Pancreas (tissue), 10 donors: ENCODE data around the gene TRAF3IP3. TPM values are rescaled to one million over a fixed set of nuclear protein-coding genes. Genes with fewer than 3 reads are reported as not detected.

ENCODE experiments used
- ATAC-seq, 4 donors: fragments of 200-7000 bp; cut with Tn5 transposase; one replicate each; pipeline versions ENCODE4 v1.8.0 to v1.9.1; 2020; ENCODE audit warnings: mild to moderate bottlenecking in 4 of 4, moderate library complexity in 4 of 4
- DNase-seq, 6 donors: peaks; one replicate each; pipeline ENCODE4 v3.0.0-alpha.2; 2020
- FAIRE-seq: peaks from 2 replicates; lab custom pipeline; 2012; peaks lifted over from hg19 to GRCh38; lab: Jason Lieb, UNC
- H3K27ac ChIP-seq, 4 donors: fragments of 200-600 bp; sonication (generic); 1 replicate in 3 of 4; 2 replicates in 1 of 4; pipeline versions ENCODE4 v1.5.0 to v1.8.0; 2020
- H3K27me3 ChIP-seq, 4 donors: fragments of 200-600 bp; one replicate each; pipeline ENCODE4 v1.8.0; 2021
- H3K36me3 ChIP-seq, 3 donors: fragments of 200-600 bp; sonication (generic) in 1 of 3; one replicate each; pipeline versions ENCODE4 v1.5.0 to v1.8.0; 2020 to 2021
- H3K4me1 ChIP-seq, 3 donors: fragments of 200-600 bp; one replicate each; pipeline ENCODE4 v1.8.0; 2021
- H3K4me3 ChIP-seq, 4 donors: fragments of 200-600 bp; sonication (generic) in 2 of 4; one replicate each; pipeline versions ENCODE4 v1.5.0 to v1.8.0; 2020 to 2021
- H3K9me3 ChIP-seq, 4 donors: fragments of 200-600 bp; one replicate each; pipeline ENCODE4 v1.8.0; 2021
- CTCF ChIP-seq, 4 donors: fragments of 200-600 bp; sonication (generic) in 3 of 4; IDR thresholded peaks; one replicate each; pipeline versions ENCODE4 v1.5.0 to v1.8.0; 2021; ENCODE audit warnings: antibody characterized with exemption in 4 of 4
- WGBS, 2 donors: extraction: QIAGEN DNeasy Blood & Tissue Kit; methylation state at CpG; one replicate each; pipeline ENCODE4 v1.1.7; 2013; 5-methylcytosine and 5-hydroxymethylcytosine counted together
- intact Hi-C, 3 donors: fragments of 100-400 bp; cut with DNase I; formaldehyde crosslinking; loops; one replicate each; pipeline versions ENCODE4 v1.11.1 to v1.14.2; 2022
- polyA plus RNA-seq, 2 donors: library from polyadenylated mRNA; stranded (reverse); fragments of 200-250 nt; gene quantifications; one replicate each; pipeline ENCODE4 v1.2.3, GENCODE V29; 2013
- total RNA-seq, 6 donors: library from RNA; stranded (reverse); fragmentation: NEBNext Ultra II Directional in 4 of 6; extraction: Animal tissue kit (Norgen Biotek cat#: 25700) in 4 of 6; gene quantifications; one replicate each; pipeline versions ENCODE4 v1.2.1 to v1.2.4, GENCODE V29; 2021 to 2023
- donor health status: healthy with polysubstance abuse.
- donor health status: DM: no; HTN: no; CAD: no; lungs with moderate emphysema.
- donor health status: DM: no; HTN: no; CAD: no.
- donor health status: control.
- donor health status: control.
- donor health status: Bipolar disorder and iron deficiency.
- donor health status: DM: yes; HTN: yes; CAD: no.
- donor health status: DM: no; HTN: no; CAD: no.
- donor health status: DM: no; HTN: no; CAD: no.
- donor health status: DM: yes; HTN: yes; CAD: no.

Gene TRAF3IP3
- total and polyA plus RNA-seq, 8 donors, result 0.42 to 5.5 (median 1.5) TPM

- Histone ChIP-seq H3K27ac (no peak overlapping the region), H3K36me3 (no peaks in the 10 kb centered on the region), H3K4me3 (no peak overlapping the region), H3K9me3 (no peaks in the 10 kb centered on the region), H3K4me1 (no peaks in the 10 kb centered on the region), H3K27me3 (no peaks in the 10 kb centered on the region)
- FAIRE-seq (no peak), ATAC-seq (no peak), DNase-seq (no peak)
- TF ChIP-seq CTCF (IDR thresholded peaks at IDR 0.05), result no peak
- 66 to 81% methylated on average over 1 of the region's 1 CpG for WGBS, 2 donors
- intact Hi-C loops, result no loop called here
Observed at GRCh38 chr1:209774592-209774991, 18.7 kb downstream of the TRAF3IP3 start.

GRCh38 chr1:209775678-209776077 is 19.8 kb downstream of the TRAF3IP3 start:
- Histone ChIP-seq H3K27ac (no peak overlapping the region), H3K9me3 (no peaks in the 10 kb centered on the region), H3K27me3 (no peaks in the 10 kb centered on the region), H3K4me1 (no peaks in the 10 kb centered on the region), H3K36me3 (no peaks in the 10 kb centered on the region), H3K4me3 (no peak overlapping the region)
- intact Hi-C loops, result no loop called here
- DNase-seq (no peak), ATAC-seq (no peak), FAIRE-seq (no peak)
- no peak for TF ChIP-seq CTCF (IDR thresholded peaks at IDR 0.05)
- 69 to 72% methylated on average over 2 of the region's 2 CpGs for WGBS, 2 donors

- Histone ChIP-seq H3K27me3 (no peaks in the 10 kb centered on the region), H3K27ac (no peak overlapping the region), H3K9me3 (no peaks in the 10 kb centered on the region), H3K36me3 (no peaks in the 10 kb centered on the region), H3K4me3 (no peak overlapping the region), H3K4me1 (no peaks in the 10 kb centered on the region)
- WGBS, 2 donors, result 88 to 96% methylated on average over 2 of the region's 2 CpGs
- intact Hi-C loops, result no loop called here
- ATAC-seq, result no peak
- TF ChIP-seq CTCF (IDR thresholded peaks at IDR 0.05), result no peak
- no peak for FAIRE-seq
- no peak for DNase-seq
Observed at GRCh38 chr1:209777587-209777986, 21.7 kb downstream of the TRAF3IP3 start.

GRCh38 chr1:209778102-209778501 is 22.2 kb downstream of the TRAF3IP3 start:
- intact Hi-C loops, result no loop called here
- no peak for ATAC-seq
- H3K36me3 ChIP-seq, result no peaks in the 10 kb centered on the region
- no peak for FAIRE-seq
- no peak for DNase-seq
- H3K9me3 ChIP-seq, result no peaks in the 10 kb centered on the region
- no peak overlapping the region for H3K4me3 ChIP-seq
- H3K27ac ChIP-seq, result no peak overlapping the region
- H3K27me3 ChIP-seq, result no peaks in the 10 kb centered on the region
- no peak for TF ChIP-seq CTCF (IDR thresholded peaks at IDR 0.05)
- 94 to 96% methylated on average over 1 of the region's 1 CpG for WGBS, 2 donors
- H3K4me1 ChIP-seq, result no peaks in the 10 kb centered on the region

GRCh38 chr1:209780268-209780667 is 24.4 kb downstream of the TRAF3IP3 start:
- FAIRE-seq, result no peak
- Histone ChIP-seq H3K4me1 (peaks cover 0 to 10% (median 0%) of the 10 kb centered on the region in 3 donors), H3K27me3 (no peaks in the 10 kb centered on the region), H3K27ac (no peak overlapping the region), H3K4me3 (no peak overlapping the region), H3K36me3 (no peaks in the 10 kb centered on the region), H3K9me3 (no peaks in the 10 kb centered on the region)
- intact Hi-C loops, result no loop called here
- DNase-seq, result no peak
- ATAC-seq, result no peak
- TF ChIP-seq CTCF (IDR thresholded peaks at IDR 0.05), result no peak
- WGBS, 2 donors, result 61 to 70% methylated on average over 4 of the region's 4 CpGs
